Suprapubic skin (tissue), 4 donors: ENCODE measurements around the gene SP100. TPM values are rescaled to one million over a fixed set of nuclear protein-coding genes. Genes with fewer than 3 reads are reported as not detected.
"Not testable (repeated sequence)": the region's sequence is repeated elsewhere in the genome, so short reads cannot be mapped to it uniquely, and the experiment has no call there.

Experiments used
- DNase-seq, 2 donors: peaks; one replicate each; pipeline ENCODE4 v3.0.0-alpha.2; 2019; ENCODE audit warnings: low spot score in 2 of 2
- H3K27ac ChIP-seq: fragments of 200-600 bp; sonication (generic); one replicate; pipeline ENCODE4 v1.5.1; 2019
- H3K27me3 ChIP-seq: fragments of 200-600 bp; sonication (generic); one replicate; pipeline ENCODE4 v1.5.1; 2019
- H3K36me3 ChIP-seq: fragments of 200-600 bp; sonication (generic); one replicate; pipeline ENCODE4 v1.5.1; 2019
- H3K4me1 ChIP-seq: fragments of 200-600 bp; sonication (generic); one replicate; pipeline ENCODE4 v1.5.1; 2019
- H3K4me3 ChIP-seq: fragments of 200-600 bp; sonication (generic); one replicate; pipeline ENCODE4 v1.5.1; 2019; ENCODE audit warnings: mild to moderate bottlenecking
- H3K9me3 ChIP-seq: fragments of 200-600 bp; sonication (generic); one replicate; pipeline ENCODE4 v1.5.1; 2019
- CTCF ChIP-seq, 2 donors: fragments of 200-600 bp in 1 of 2; fragments of 450-650 bp in 1 of 2; sonication (generic) in 1 of 2; IDR thresholded peaks; one replicate each; pipeline ENCODE4 v1.5.1; 2016 to 2019; ENCODE audit warnings: antibody characterized with exemption in 2 of 2, mild to moderate bottlenecking in 1 of 2, moderate library complexity in 1 of 2
- EP300 ChIP-seq: sonication (generic); formaldehyde crosslinking; IDR thresholded peaks from one replicate; pipeline ENCODE4 v1.6.1; 2017; ENCODE audit warnings: antibody characterized with exemption
- POLR2A ChIP-seq, 2 donors: fragments of 450-650 bp; IDR thresholded peaks; one replicate each; pipeline ENCODE4 v1.6.1; 2017; ENCODE audit warnings: antibody characterized with exemption in 2 of 2, mild to moderate bottlenecking in 2 of 2, moderate library complexity in 2 of 2
- POLR2AphosphoS5 ChIP-seq, 3 donors: sonication (generic); formaldehyde crosslinking; IDR thresholded peaks; one replicate each; pipeline ENCODE4 v1.6.1; 2017; ENCODE audit warnings: antibody characterized with exemption in 3 of 3
- WGBS: methylation state at CpG from one replicate; pipeline ENCODE4 v1.1.5; 2018; 5-methylcytosine and 5-hydroxymethylcytosine counted together
- total RNA-seq, 4 donors: library from RNA; depleted of rRNA; stranded (reverse); fragments of >200 nt; gene quantifications; one replicate each; pipeline ENCODE4 v1.1.0, GENCODE V29; 2016

The SP100 gene
- total RNA-seq, 4 donors from 2014 or later, result 38.7 to 118 (median 65.6) TPM

GRCh38 chr2:230472621-230473018 lies 56.6 kb downstream of the SP100 start:
- Histone ChIP-seq H3K4me3 (no peak overlapping the region), H3K9me3 (peaks cover 6% of the 10 kb centered on the region), H3K4me1 (no peaks in the 10 kb centered on the region), H3K27me3 (no peaks in the 10 kb centered on the region), H3K36me3 (peaks cover 70% of the 10 kb centered on the region), H3K27ac (no peak overlapping the region)
- TF ChIP-seq POLR2A (IDR thresholded peaks at IDR 0.05) (no peak), POLR2AphosphoS5 (IDR thresholded peaks at IDR 0.05) (no peak), EP300 (no peak), CTCF (IDR thresholded peaks at IDR 0.05) (no peak)
- no peak for DNase-seq

GRCh38 chr2:230473378-230473777 lies 57.4 kb downstream of the SP100 start:
- H3K4me1 ChIP-seq, result no peaks in the 10 kb centered on the region
- H3K27me3 ChIP-seq, result no peaks in the 10 kb centered on the region
- no peak overlapping the region for H3K27ac ChIP-seq
- DNase-seq, result no peak
- WGBS, result 60% methylated on average over 3 of the region's 3 CpGs
- TF ChIP-seq EP300 (no peak), CTCF (IDR thresholded peaks at IDR 0.05) (no peak), POLR2A (IDR thresholded peaks at IDR 0.05) (no peak), POLR2AphosphoS5 (IDR thresholded peaks at IDR 0.05) (no peak)
- peaks cover 63% of the 10 kb centered on the region for H3K36me3 ChIP-seq
- H3K9me3 ChIP-seq, result peaks cover 6% of the 10 kb centered on the region
- no peak overlapping the region for H3K4me3 ChIP-seq

GRCh38 chr2:230475143-230475542 lies 59.1 kb downstream of the SP100 start:
- Histone ChIP-seq H3K4me3 (no peak overlapping the region), H3K4me1 (no peaks in the 10 kb centered on the region), H3K27ac (no peak overlapping the region), H3K36me3 (peaks cover 51% of the 10 kb centered on the region), H3K27me3 (no peaks in the 10 kb centered on the region), H3K9me3 (peaks cover 6% of the 10 kb centered on the region)
- TF ChIP-seq POLR2AphosphoS5 (IDR thresholded peaks at IDR 0.05), result no peak
- TF ChIP-seq EP300, result no peak
- no peak for TF ChIP-seq CTCF (IDR thresholded peaks at IDR 0.05)
- no peak for TF ChIP-seq POLR2A (IDR thresholded peaks at IDR 0.05)
- no peak for DNase-seq
- 90% methylated on average over 1 of the region's 1 CpG for WGBS

GRCh38 chr2:230485801-230486341 lies 69.9 kb downstream of the SP100 start:
- 93% methylated on average over 4 of the region's 4 CpGs for WGBS
- Histone ChIP-seq H3K4me3 (no peak overlapping the region), H3K27ac (no peak overlapping the region), H3K36me3 (peaks cover 28% of the 10 kb centered on the region), H3K9me3 (no peaks in the 10 kb centered on the region), H3K27me3 (no peaks in the 10 kb centered on the region), H3K4me1 (no peaks in the 10 kb centered on the region)
- no peak for TF ChIP-seq EP300
- TF ChIP-seq POLR2AphosphoS5 (IDR thresholded peaks at IDR 0.05), result no peak
- no peak for TF ChIP-seq CTCF (IDR thresholded peaks at IDR 0.05)
- TF ChIP-seq POLR2A (IDR thresholded peaks at IDR 0.05), result no peak
- no peak for DNase-seq

GRCh38 chr2:230491219-230491618 lies 75.2 kb downstream of the SP100 start:
- peaks cover 57% of the 10 kb centered on the region for H3K36me3 ChIP-seq
- H3K27ac ChIP-seq, H3K4me1 ChIP-seq, DNase-seq, H3K4me3 ChIP-seq, H3K9me3 ChIP-seq, H3K27me3 ChIP-seq: not testable (repeated sequence)
- 100% methylated on average over 2 of the region's 2 CpGs for WGBS

- Histone ChIP-seq H3K4me3 (no peak overlapping the region), H3K27me3 (no peaks in the 10 kb centered on the region), H3K9me3 (no peaks in the 10 kb centered on the region), H3K27ac (no peak overlapping the region), H3K4me1 (no peaks in the 10 kb centered on the region), H3K36me3 (peaks cover 56% of the 10 kb centered on the region)
- TF ChIP-seq POLR2A (IDR thresholded peaks at IDR 0.05) (no peak), POLR2AphosphoS5 (IDR thresholded peaks at IDR 0.05) (no peak), EP300 (no peak), CTCF (IDR thresholded peaks at IDR 0.05) (no peak)
- no peak for DNase-seq
- 43% methylated on average over 1 of the region's 1 CpG for WGBS
Observed at GRCh38 chr2:230492107-230492506, 76.1 kb downstream of the SP100 start.
